Brain microvascular endothelial cell (primary cell): ENCODE measurements around the gene KLRG1.

Experiments used
- DNase-seq: peaks from one replicate; pipeline ENCODE4 v3.0.0-alpha.2; 2020
- H3K27ac ChIP-seq: fragments of 250-450 bp; sonication (Bioruptor Pico); 2 replicates; pipeline ENCODE4 v1.5.1; 2020; ENCODE audit warnings: mild to moderate bottlenecking, moderate library complexity
- H3K27me3 ChIP-seq: fragments of 250-450 bp; sonication (Bioruptor Pico); replicated peaks from 2 replicates; pipeline ENCODE4 v1.5.1; 2020; ENCODE audit warnings: mild to moderate bottlenecking
- H3K36me3 ChIP-seq: fragments of 250-450 bp; sonication (Bioruptor Pico); replicated peaks from 2 replicates; pipeline ENCODE4 v1.5.1; 2020; ENCODE audit warnings: mild to moderate bottlenecking
- H3K4me3 ChIP-seq: 2 replicates; pipeline ENCODE4 v1.5.1; 2011; ENCODE audit warnings: low read depth, mild to moderate bottlenecking, control low read depth, low read length, moderate library complexity
- in situ Hi-C: cut with HindIII; loops from 2 replicates; pipeline ENCODE4 v1.10.0; 2017; ENCODE audit warnings: low sequenced_read_pairs, low pct_ligation_motif_present
- TF ChIP-seq, protein P1 (sequence below): IDR thresholded peaks from 2 replicates; pipeline ENCODE4 v1.5.1; 2011; ENCODE audit warnings: low read depth, mild to moderate bottlenecking, moderate library complexity, low read length, control low read depth, inconsistent platforms; ENCODE audit errors: missing control alignments

KLRG1 gene

DNA sequence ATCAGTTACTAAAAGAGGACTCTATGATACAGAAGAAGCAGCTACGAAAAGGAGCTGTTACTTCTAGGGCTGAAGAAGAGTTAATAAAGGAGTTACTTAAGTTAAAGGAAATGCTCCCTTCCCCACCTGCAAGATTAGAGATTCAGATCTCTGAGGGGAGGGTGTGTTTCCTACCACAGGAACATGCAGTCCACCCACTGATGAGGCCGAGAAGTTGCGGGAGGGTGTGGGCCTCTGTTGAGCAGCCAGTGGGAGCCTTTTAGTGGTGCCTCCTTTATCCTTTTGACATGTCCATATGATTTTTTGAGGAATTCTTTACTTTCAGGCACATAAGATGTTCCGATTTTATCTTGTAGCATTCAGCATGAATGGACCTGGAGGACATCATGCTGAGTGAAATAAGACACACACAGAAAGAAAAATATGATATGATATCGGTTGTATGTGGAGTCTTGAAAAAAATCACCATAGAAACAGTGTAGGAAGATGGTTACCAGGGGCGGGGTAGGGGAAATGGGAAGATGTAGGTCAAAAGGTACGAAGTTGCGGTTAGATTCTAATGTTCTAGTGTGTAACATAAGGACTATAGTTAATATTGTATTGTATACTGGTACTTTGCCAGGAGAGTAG, 35.5 kb upstream of the KLRG1 start:
- DNase-seq = no peak
- in situ Hi-C loops = no loop called here
- Histone ChIP-seq H3K27me3 (no peaks in the 10 kb centered on the region), H3K4me3 (no peak overlapping the region), H3K27ac (no peak overlapping the region), H3K36me3 (no peaks in the 10 kb centered on the region)
- TF ChIP-seq, protein P1, sequence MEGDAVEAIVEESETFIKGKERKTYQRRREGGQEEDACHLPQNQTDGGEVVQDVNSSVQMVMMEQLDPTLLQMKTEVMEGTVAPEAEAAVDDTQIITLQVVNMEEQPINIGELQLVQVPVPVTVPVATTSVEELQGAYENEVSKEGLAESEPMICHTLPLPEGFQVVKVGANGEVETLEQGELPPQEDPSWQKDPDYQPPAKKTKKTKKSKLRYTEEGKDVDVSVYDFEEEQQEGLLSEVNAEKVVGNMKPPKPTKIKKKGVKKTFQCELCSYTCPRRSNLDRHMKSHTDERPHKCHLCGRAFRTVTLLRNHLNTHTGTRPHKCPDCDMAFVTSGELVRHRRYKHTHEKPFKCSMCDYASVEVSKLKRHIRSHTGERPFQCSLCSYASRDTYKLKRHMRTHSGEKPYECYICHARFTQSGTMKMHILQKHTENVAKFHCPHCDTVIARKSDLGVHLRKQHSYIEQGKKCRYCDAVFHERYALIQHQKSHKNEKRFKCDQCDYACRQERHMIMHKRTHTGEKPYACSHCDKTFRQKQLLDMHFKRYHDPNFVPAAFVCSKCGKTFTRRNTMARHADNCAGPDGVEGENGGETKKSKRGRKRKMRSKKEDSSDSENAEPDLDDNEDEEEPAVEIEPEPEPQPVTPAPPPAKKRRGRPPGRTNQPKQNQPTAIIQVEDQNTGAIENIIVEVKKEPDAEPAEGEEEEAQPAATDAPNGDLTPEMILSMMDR = no peak

GRCh38 chr12:8956073-8956472, 33.3 kb upstream of the KLRG1 start:
- H3K27ac ChIP-seq = no peak overlapping the region
- TF ChIP-seq, protein P1 = no peak

DNA sequence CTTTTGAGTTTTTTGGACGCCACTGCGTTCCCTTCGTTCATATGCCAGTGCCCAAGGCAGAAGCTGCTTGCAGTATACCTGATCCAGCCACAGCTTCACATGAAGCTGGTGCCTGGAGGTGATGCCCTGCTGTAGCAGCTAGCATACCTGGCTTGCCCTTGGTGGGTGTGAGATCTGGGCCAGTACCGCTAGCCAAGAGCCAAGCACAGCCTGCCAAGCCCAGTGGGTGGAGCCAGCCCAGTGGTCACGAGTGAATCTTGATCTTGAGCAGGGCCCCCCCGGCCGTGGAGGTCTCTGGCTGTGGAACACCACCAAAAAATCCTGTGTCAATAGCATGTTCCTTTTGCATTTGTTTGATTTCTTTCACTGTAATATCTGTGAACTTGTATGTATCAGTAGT, 32.6 kb upstream of the KLRG1 start:
- in situ Hi-C loops = no loop called here
- DNase-seq = no peak
- H3K27ac ChIP-seq = no peak overlapping the region

More at GRCh38 chr12:8956073-8956472, 33.3 kb upstream of the KLRG1 start:
- Histone ChIP-seq H3K4me3 (no peak overlapping the region), H3K27me3 (no peaks in the 10 kb centered on the region), H3K36me3 (no peaks in the 10 kb centered on the region)
- no peak for DNase-seq
- in situ Hi-C loops = no loop called here

DNA sequence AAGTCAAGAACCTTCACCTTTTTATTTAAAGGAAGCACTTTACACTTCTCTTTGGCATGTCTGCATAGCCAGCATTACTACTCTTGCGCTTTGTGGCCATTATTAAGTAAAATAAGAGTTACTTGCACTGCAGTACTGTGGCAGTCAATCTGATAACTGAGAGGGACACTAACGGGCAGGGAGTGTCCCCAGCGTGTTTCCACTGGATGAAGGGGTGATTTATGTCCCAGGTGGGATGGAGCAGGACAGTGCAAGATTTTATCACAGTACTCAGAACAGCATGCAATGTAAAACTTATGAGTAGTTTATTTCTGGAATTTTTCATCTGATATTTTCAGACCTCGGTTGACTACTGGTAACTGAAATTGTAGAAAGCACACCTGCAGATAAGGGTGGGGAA, 31.8 kb upstream of the KLRG1 start:
- no peak overlapping the region for H3K27ac ChIP-seq
- H3K27me3 ChIP-seq = no peaks in the 10 kb centered on the region
- in situ Hi-C loops = no loop called here

More for the DNA sequence above, 32.6 kb upstream of the KLRG1 start:
- no peaks in the 10 kb centered on the region for H3K36me3 ChIP-seq
- H3K4me3 ChIP-seq = no peak overlapping the region
- H3K27me3 ChIP-seq = no peaks in the 10 kb centered on the region
- TF ChIP-seq, protein P1 = no peak

DNA sequence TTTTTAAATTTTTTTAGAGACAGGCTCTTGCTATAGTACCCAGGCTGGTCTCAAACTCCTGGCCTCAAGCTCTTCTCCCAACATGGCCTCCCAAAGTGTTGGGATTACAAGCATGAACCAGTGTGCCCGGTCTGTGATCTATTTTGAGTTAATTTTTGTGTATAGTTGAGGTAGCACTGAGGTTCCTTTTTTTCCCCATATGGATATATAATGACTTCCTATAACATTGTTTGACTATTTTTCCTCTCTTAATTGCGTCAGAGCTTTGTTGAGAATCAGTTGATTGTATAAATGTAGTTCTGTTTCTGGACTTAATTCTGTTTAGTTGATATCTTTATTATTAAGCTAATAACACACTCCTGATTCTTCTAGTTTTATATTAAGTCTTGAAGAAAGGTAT, 31.3 kb upstream of the KLRG1 start:
- no peak overlapping the region for H3K4me3 ChIP-seq
- no peak overlapping the region for H3K27ac ChIP-seq
- no peak for DNase-seq
- in situ Hi-C loops = no loop called here
- no peaks in the 10 kb centered on the region for H3K27me3 ChIP-seq
- no peaks in the 10 kb centered on the region for H3K36me3 ChIP-seq
- TF ChIP-seq, protein P1 = no peak

More for the DNA sequence above, 31.8 kb upstream of the KLRG1 start:
- Histone ChIP-seq H3K36me3 (no peaks in the 10 kb centered on the region), H3K4me3 (no peak overlapping the region)
- no peak for DNase-seq
- TF ChIP-seq, protein P1 = no peak

DNA sequence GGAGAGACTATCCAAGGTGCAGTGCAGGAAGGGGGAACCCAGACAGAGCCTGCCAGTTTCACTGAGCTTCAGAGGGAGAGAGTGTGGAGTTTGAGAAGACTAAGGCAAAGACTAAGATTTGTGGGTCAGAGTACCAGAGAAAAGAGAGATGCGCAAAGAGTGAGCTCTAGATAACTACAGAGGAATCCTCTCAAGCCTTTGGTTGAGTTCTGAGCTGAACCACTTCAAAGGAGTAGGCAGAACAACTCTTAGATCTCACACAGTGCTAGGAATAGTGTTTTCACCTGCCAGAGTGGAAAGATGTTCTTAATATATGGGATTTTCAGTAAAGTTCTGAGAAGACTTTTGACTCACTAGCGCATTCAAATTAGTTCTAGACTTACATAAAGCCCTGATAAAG, 29.2 kb upstream of the KLRG1 start:
- Histone ChIP-seq H3K4me3 (no peak overlapping the region), H3K27ac (no peak overlapping the region), H3K27me3 (no peaks in the 10 kb centered on the region), H3K36me3 (no peaks in the 10 kb centered on the region)
- no peak for DNase-seq
- in situ Hi-C loops = no loop called here
- TF ChIP-seq, protein P1 = no peak
